Lower lobe of right lung (tissue), 2 donors: Measurements from ENCODE around the gene P3R3URF. TPM values are rescaled to one million over a fixed set of nuclear protein-coding genes. Genes with fewer than 3 reads are reported as not detected.

Experiments
- ATAC-seq, 2 donors: fragments of 200-7000 bp; cut with Tn5 transposase; one replicate each; pipeline ENCODE4 v1.9.1; 2020 to 2022; ENCODE audit warnings: mild to moderate bottlenecking in 2 of 2, moderate library complexity in 2 of 2
- DNase-seq: peaks from one replicate; pipeline ENCODE4 v3.0.0-alpha.2; 2020
- H3K27ac ChIP-seq: fragments of 200-600 bp; one replicate; pipeline ENCODE4 v1.8.0; 2022
- H3K27me3 ChIP-seq: fragments of 200-600 bp; one replicate; pipeline ENCODE4 v1.8.0; 2022; ENCODE audit warnings: low read depth
- H3K36me3 ChIP-seq: fragments of 200-600 bp; one replicate; pipeline ENCODE4 v1.8.0; 2022; ENCODE audit warnings: mild to moderate bottlenecking
- H3K4me1 ChIP-seq: fragments of 200-600 bp; one replicate; pipeline ENCODE4 v1.8.0; 2022
- H3K4me3 ChIP-seq: fragments of 200-600 bp; one replicate; pipeline ENCODE4 v1.8.0; 2022; ENCODE audit warnings: mild to moderate bottlenecking
- H3K9me3 ChIP-seq: fragments of 200-600 bp; one replicate; pipeline ENCODE4 v1.8.0; 2022
- CTCF ChIP-seq: fragments of 200-600 bp; IDR thresholded peaks from one replicate; pipeline ENCODE4 v1.8.0; 2022; ENCODE audit warnings: antibody characterized with exemption, mild to moderate bottlenecking
- intact Hi-C: fragments of 100-400 bp; cut with DNase I; formaldehyde crosslinking; loops from one replicate; pipeline ENCODE4 v1.11.0; 2022
- total RNA-seq: library from RNA; stranded (reverse); fragmentation: NEBNext Ultra II Directional; extraction: Animal tissue kit (Norgen Biotek cat#: 25700); gene quantifications from one replicate; pipeline ENCODE4 v1.2.1, GENCODE V29; 2021
- donor health status: DM: no; HTN: yes; CAD: no; lungs with severe emphysema.

The P3R3URF gene
- total RNA-seq, 1 donor from 2014 or later: not detected

GRCh38 chr1:46152016-46152415 is 24.3 kb downstream of the P3R3URF start:
- Histone ChIP-seq H3K9me3 (no peaks in the 10 kb centered on the region), H3K4me3 (no peak overlapping the region), H3K36me3 (no peaks in the 10 kb centered on the region), H3K27me3 (no peaks in the 10 kb centered on the region), H3K27ac (no peak overlapping the region), H3K4me1 (no peaks in the 10 kb centered on the region)
- no peak for DNase-seq
- TF ChIP-seq CTCF: no peak
- intact Hi-C loops: no loop called here
- no peak for ATAC-seq

- DNase-seq: no peak
- no peak for TF ChIP-seq CTCF
- Histone ChIP-seq H3K36me3 (no peaks in the 10 kb centered on the region), H3K9me3 (no peaks in the 10 kb centered on the region), H3K27ac (peak overlapping the region; percentile 48), H3K27me3 (no peaks in the 10 kb centered on the region), H3K4me1 (no peaks in the 10 kb centered on the region), H3K4me3 (no peak overlapping the region)
- intact Hi-C loops: no loop called here
- peak in 1 of 2 donors; percentile 37 for ATAC-seq
Observed at GRCh38 chr1:46150085-46150484, 26.2 kb downstream of the P3R3URF start.

- Histone ChIP-seq H3K27me3 (no peaks in the 10 kb centered on the region), H3K36me3 (no peaks in the 10 kb centered on the region), H3K9me3 (no peaks in the 10 kb centered on the region), H3K4me3 (no peak overlapping the region), H3K4me1 (no peaks in the 10 kb centered on the region), H3K27ac (no peak overlapping the region)
- no peak for TF ChIP-seq CTCF
- no peak for ATAC-seq
- intact Hi-C loops: no loop called here
- DNase-seq: no peak
Observed at GRCh38 chr1:46148318-46148717, 28.0 kb downstream of the P3R3URF start.

GRCh38 chr1:46137916-46138315 is 38.4 kb downstream of the P3R3URF start:
- no peak for TF ChIP-seq CTCF
- H3K4me1 ChIP-seq: peaks cover 23% of the 10 kb centered on the region
- H3K27ac ChIP-seq: peak overlapping the region; percentile 25
- DNase-seq (no peak), ATAC-seq (no peak)
- no peaks in the 10 kb centered on the region for H3K27me3 ChIP-seq
- no peak overlapping the region for H3K4me3 ChIP-seq
- H3K36me3 ChIP-seq: no peaks in the 10 kb centered on the region
- no peaks in the 10 kb centered on the region for H3K9me3 ChIP-seq
- intact Hi-C loops: no loop called here

GRCh38 chr1:46136711-46137110 is 39.6 kb downstream of the P3R3URF start:
- no peaks in the 10 kb centered on the region for H3K36me3 ChIP-seq
- H3K4me3 ChIP-seq: no peak overlapping the region
- H3K9me3 ChIP-seq: no peaks in the 10 kb centered on the region
- intact Hi-C loops: no loop called here
- no peak overlapping the region for H3K27ac ChIP-seq
- peaks cover 23% of the 10 kb centered on the region for H3K4me1 ChIP-seq
- no peak for DNase-seq
- ATAC-seq: no peak
- H3K27me3 ChIP-seq: no peaks in the 10 kb centered on the region
- no peak for TF ChIP-seq CTCF
